A549 (cell line): ENCODE measurements around the gene IGFBP4.

ENCODE experiments used
- CBX8 ChIP-seq: fragments of 200-600 bp; sonication (generic); IDR thresholded peaks from 2 replicates; pipeline ENCODE4 v1.6.1; 2016
- EP300 ChIP-seq, 2 experiments: fragments of >200 bp; sonication (Bioruptor Twin); formaldehyde crosslinking; IDR thresholded peaks; 2 replicates in 1 of 2; 3 replicates in 1 of 2; pipeline ENCODE4 v1.6.1; 2016 to 2017
- POLR2A ChIP-seq: IDR thresholded peaks from 2 replicates; pipeline ENCODE4 v1.6.1; 2012; ENCODE audit warnings: mild to moderate bottlenecking, low read length

DNA sequence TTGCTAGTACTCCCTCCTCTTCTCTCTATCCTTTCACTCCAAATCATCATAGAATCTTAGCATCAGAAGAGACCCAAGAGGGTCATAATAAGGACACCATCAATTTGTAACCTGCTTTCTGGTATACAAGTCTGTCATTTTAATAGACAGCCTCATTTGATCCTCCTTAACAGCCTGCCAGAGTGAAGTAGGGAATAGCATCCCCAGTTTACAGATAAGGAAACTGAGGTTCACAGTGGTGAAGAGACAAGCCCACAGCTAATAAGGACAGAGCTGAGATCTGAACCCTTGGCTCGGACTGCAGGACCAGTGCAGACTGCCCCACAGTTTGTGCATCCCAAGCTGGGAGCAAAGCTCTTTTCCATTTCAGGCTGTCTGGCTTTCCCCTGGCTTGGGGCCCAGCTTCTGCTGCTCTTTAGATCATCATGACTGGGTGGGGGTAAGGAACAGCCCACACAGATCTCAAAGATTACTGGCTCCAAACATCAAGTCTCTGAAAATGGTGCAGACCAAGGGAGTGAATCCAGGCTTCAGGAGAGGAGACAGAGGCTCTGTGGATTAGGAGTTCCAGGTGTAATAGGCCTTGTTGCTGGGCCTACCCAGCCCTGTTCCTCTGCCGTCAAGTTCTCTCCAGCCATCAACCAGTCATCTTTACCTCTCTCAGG lies 10.3 kb upstream of the IGFBP4 start:
- TF ChIP-seq POLR2A (no peak), CBX8 (no peak), EP300 (IDR thresholded peaks at IDR 0.05) (no peak)
